NCI-H446 (cell line): ENCODE measurements around the gene MYO1B.

Experiments used
- DNase-seq, 2 experiments: peaks; one replicate each; lab custom pipeline; 2025; lab: John Stamatoyannopoulos, UW

Gene MYO1B

GRCh38 chr2:191299010-191299409 is 53.8 kb downstream of the MYO1B start:
- DNase-seq, result no peak

- DNase-seq, result no peak
Measured at GRCh38 chr2:191299866-191300265, 54.7 kb downstream of the MYO1B start.

GRCh38 chr2:191301971-191302370 is 56.8 kb downstream of the MYO1B start:
- no peak for DNase-seq

GRCh38 chr2:191302459-191303139 is 57.4 kb downstream of the MYO1B start:
- DNase-seq, result no peak

GRCh38 chr2:191303140-191304005 is 58.2 kb downstream of the MYO1B start:
- DNase-seq, result peak in 1 of 2 experiments; percentile 23

GRCh38 chr2:191304939-191305875 is 60.0 kb downstream of the MYO1B start:
- peak in 1 of 2 experiments; percentile 64 for DNase-seq

- no peak for DNase-seq
Measured at GRCh38 chr2:191308026-191308425, 62.8 kb downstream of the MYO1B start.

GRCh38 chr2:191311156-191311555 is 66.0 kb downstream of the MYO1B start:
- DNase-seq, result no peak

- no peak for DNase-seq
Measured at GRCh38 chr2:191311627-191312026, 66.4 kb downstream of the MYO1B start.

GRCh38 chr2:191312163-191312562 is 67.0 kb downstream of the MYO1B start:
- no peak for DNase-seq

- no peak for DNase-seq
Measured at GRCh38 chr2:191312662-191313061, 67.5 kb downstream of the MYO1B start.

GRCh38 chr2:191314697-191315364 is 69.6 kb downstream of the MYO1B start:
- DNase-seq, result no peak

- no peak for DNase-seq
Measured at GRCh38 chr2:191315365-191315752, 70.2 kb downstream of the MYO1B start.

GRCh38 chr2:191316246-191316994 is 71.2 kb downstream of the MYO1B start:
- DNase-seq, result no peak

- DNase-seq, result peak in 1 of 2 experiments; percentile 40
Measured at GRCh38 chr2:191318037-191318728, 73.0 kb downstream of the MYO1B start.

GRCh38 chr2:191318729-191319078 is 73.5 kb downstream of the MYO1B start:
- DNase-seq, result peak in 1 of 2 experiments; percentile 9

GRCh38 chr2:191319186-191319585 is 74.0 kb downstream of the MYO1B start:
- no peak for DNase-seq

- DNase-seq, result no peak
Measured at GRCh38 chr2:191320881-191321280, 75.7 kb downstream of the MYO1B start.

GRCh38 chr2:191321861-191322662 is 76.9 kb downstream of the MYO1B start:
- no peak for DNase-seq
